Measurements from ENCODE around the gene EFNA5. TPM values are rescaled to one million over a fixed set of nuclear protein-coding genes. Genes with fewer than 3 reads are reported as not detected.
A peak's percentile ranks its signal among the peaks of the same experiment; 100 is the strongest.

The EFNA5 gene
- total RNA-seq, 1 donor from 2014 or later = 38.9 TPM

DNA sequence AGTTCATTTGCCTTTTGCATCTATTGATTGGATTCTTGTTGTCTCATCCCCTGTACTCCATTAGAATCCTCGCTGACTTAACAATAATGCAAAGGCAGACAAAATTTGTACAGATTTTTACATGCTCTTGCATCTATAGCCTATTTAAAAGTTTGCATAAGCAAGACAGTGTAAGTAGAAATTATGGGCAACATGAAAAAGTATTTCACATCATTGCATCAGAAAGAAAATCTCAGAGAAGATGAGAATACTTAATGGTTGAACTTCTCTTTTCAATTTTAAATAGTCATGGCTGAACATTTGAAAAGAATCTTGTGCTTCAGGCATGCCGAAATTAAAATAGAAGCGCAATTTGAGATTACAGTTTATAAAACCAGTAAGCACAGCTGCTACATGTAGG, 226.4 kb downstream of the EFNA5 start:
- H3K9me3 Mint-ChIP-seq (ENCODE audit: low read depth) = peaks cover 9% of the 10 kb centered on the region
- H3K4me1 Mint-ChIP-seq (ENCODE audit: low read depth) = peaks cover 7% of the 10 kb centered on the region
- TF ChIP-seq, protein P1, sequence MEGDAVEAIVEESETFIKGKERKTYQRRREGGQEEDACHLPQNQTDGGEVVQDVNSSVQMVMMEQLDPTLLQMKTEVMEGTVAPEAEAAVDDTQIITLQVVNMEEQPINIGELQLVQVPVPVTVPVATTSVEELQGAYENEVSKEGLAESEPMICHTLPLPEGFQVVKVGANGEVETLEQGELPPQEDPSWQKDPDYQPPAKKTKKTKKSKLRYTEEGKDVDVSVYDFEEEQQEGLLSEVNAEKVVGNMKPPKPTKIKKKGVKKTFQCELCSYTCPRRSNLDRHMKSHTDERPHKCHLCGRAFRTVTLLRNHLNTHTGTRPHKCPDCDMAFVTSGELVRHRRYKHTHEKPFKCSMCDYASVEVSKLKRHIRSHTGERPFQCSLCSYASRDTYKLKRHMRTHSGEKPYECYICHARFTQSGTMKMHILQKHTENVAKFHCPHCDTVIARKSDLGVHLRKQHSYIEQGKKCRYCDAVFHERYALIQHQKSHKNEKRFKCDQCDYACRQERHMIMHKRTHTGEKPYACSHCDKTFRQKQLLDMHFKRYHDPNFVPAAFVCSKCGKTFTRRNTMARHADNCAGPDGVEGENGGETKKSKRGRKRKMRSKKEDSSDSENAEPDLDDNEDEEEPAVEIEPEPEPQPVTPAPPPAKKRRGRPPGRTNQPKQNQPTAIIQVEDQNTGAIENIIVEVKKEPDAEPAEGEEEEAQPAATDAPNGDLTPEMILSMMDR (IDR thresholded peaks at IDR 0.05) = no peak
- no peak overlapping the region for H3K4me3 Mint-ChIP-seq (ENCODE audit: unreplicated experiment)
- no peaks in the 10 kb centered on the region for H3K36me3 Mint-ChIP-seq (ENCODE audit: low read depth)
- no peak for DNase-seq (ENCODE audit: low spot score)
- H3K27ac Mint-ChIP-seq (ENCODE audit: unreplicated experiment) = peak overlapping the region; percentile 17
- no peaks in the 10 kb centered on the region for H3K27me3 Mint-ChIP-seq (ENCODE audit: low read depth)

DNA sequence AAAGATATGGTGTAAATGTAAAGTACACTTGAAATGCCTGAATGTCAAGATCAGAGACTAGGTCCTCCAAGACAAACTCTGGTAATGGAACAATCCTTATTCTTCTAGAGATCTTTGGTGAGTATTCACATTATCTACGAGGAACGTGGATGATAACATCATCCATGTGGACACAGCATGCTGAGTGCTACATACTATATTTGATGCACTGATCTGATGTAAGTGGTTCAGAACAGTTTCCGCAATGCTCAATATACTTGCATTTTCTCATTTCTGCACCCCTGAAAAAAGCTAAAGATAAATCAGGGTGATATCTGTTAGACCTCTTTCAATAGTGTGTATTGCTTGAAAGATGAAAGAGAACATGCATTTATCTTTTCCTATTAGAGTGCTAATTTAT, 226.8 kb downstream of the EFNA5 start:
- Mint-ChIP-seq H3K4me3 (ENCODE audit: unreplicated experiment) (no peak overlapping the region), H3K27ac (ENCODE audit: unreplicated experiment) (no peak overlapping the region), H3K4me1 (ENCODE audit: low read depth) (peaks cover 7% of the 10 kb centered on the region), H3K27me3 (ENCODE audit: low read depth) (no peaks in the 10 kb centered on the region), H3K9me3 (ENCODE audit: low read depth) (peaks cover 13% of the 10 kb centered on the region), H3K36me3 (ENCODE audit: low read depth) (no peaks in the 10 kb centered on the region)
- DNase-seq (ENCODE audit: low spot score) = no peak
- TF ChIP-seq, protein P1 (IDR thresholded peaks at IDR 0.05) = no peak

DNA sequence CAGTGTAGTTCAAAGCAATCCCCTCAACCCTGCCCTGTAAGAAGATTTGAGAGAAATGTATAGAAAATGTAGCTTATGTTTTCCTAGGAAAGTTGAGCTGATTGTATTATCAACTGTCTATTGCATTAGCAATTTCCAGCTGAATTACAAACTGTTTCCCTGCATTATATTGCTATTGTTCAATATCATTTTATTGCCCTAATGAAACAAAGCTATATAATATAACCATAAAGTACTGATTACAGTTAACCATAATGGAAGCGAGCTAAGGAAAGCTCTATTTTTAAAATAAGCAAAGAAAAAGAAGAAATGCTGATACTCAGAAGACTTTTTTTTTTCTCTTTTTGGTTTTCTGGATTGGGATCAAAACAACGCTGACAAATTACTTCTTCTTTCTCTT, 228.3 kb downstream of the EFNA5 start:
- peaks cover 12% of the 10 kb centered on the region for H3K9me3 Mint-ChIP-seq (ENCODE audit: low read depth)
- H3K36me3 Mint-ChIP-seq (ENCODE audit: low read depth) = no peaks in the 10 kb centered on the region
- TF ChIP-seq, protein P1 (IDR thresholded peaks at IDR 0.05) = no peak
- H3K4me3 Mint-ChIP-seq (ENCODE audit: unreplicated experiment) = no peak overlapping the region
- DNase-seq (ENCODE audit: low spot score) = no peak
- H3K27ac Mint-ChIP-seq (ENCODE audit: unreplicated experiment) = no peak overlapping the region
- peaks cover 7% of the 10 kb centered on the region for H3K4me1 Mint-ChIP-seq (ENCODE audit: low read depth)
- H3K27me3 Mint-ChIP-seq (ENCODE audit: low read depth) = no peaks in the 10 kb centered on the region

DNA sequence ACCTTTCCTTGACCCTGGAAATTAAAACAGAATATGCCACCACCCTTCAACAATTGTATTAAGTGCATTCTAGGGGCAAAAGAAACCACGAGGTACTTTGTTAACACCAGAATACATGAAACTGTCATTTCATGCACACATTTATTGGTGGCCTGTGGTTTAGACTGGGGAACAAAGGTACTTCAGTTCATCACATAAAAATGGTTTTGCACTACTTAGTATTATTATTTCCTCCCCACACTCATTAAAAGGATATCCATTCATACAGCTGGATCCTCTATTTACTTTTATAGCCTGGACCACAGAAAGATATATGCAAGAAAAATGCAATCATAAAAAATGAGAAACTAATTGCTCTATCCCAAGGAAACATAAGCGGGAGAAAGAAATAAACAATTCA, 230.9 kb downstream of the EFNA5 start:
- H3K36me3 Mint-ChIP-seq (ENCODE audit: low read depth) = no peaks in the 10 kb centered on the region
- H3K27ac Mint-ChIP-seq (ENCODE audit: unreplicated experiment) = no peak overlapping the region

DNA sequence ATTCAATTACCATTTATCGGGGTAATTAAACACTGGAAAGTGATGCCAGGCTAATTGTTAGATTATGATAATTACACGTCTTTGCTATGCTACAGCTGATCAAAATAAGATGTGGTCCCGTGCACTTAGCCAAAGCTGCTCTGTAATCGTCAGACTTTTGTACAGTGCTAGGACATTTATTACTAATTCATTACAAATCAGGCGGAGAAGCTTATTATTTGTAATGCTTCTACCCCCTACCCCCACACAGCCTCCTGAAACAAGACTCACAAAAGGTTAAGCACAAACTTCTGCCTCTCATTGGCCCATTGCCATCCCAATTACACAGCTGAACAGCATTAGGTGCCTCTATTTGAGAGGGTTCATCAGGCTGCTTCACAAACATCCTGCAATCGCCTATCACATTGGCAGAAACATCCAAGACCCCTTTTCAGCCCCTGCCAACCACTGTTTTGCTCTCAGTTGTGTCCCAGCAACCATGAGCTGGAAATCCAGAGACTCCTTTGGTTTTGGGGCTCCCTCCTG, 232.7 kb downstream of the EFNA5 start:
- DNase-seq (ENCODE audit: low spot score) = no peak
- Mint-ChIP-seq H3K27ac (ENCODE audit: unreplicated experiment) (no peak overlapping the region), H3K4me3 (ENCODE audit: unreplicated experiment) (no peak overlapping the region), H3K36me3 (ENCODE audit: low read depth) (no peaks in the 10 kb centered on the region), H3K9me3 (ENCODE audit: low read depth) (peaks cover 9% of the 10 kb centered on the region), H3K27me3 (ENCODE audit: low read depth) (no peaks in the 10 kb centered on the region), H3K4me1 (ENCODE audit: low read depth) (no peaks in the 10 kb centered on the region)
- TF ChIP-seq, protein P1 (IDR thresholded peaks at IDR 0.05) = no peak

More for the DNA sequence above, 230.9 kb downstream of the EFNA5 start:
- peaks cover 12% of the 10 kb centered on the region for H3K9me3 Mint-ChIP-seq (ENCODE audit: low read depth)
- TF ChIP-seq, protein P1 (IDR thresholded peaks at IDR 0.05) = no peak
- H3K27me3 Mint-ChIP-seq (ENCODE audit: low read depth) = no peaks in the 10 kb centered on the region
- peaks cover 7% of the 10 kb centered on the region for H3K4me1 Mint-ChIP-seq (ENCODE audit: low read depth)
- H3K4me3 Mint-ChIP-seq (ENCODE audit: unreplicated experiment) = no peak overlapping the region
- no peak for DNase-seq (ENCODE audit: low spot score)
